ENCODE data around the gene TIAL1. TPM values are rescaled to one million over a fixed set of nuclear protein-coding genes. Genes with fewer than 3 reads are reported as not detected.
A peak's percentile ranks its signal among the peaks of the same experiment; 100 is the strongest.

TIAL1 gene
- total and polyA plus RNA-seq, 4 donors, result 44.0 to 149 (median 65.4) TPM

- H3K27me3 ChIP-seq (ENCODE audit: control insufficient read depth in 3 of 3, insufficient read depth in 3 of 3, low read length in 2 of 3), result peaks cover 0 to 3% (median 2%) of the 10 kb centered on the region in 3 donors
- no peaks in the 10 kb centered on the region for H3K9me3 ChIP-seq (ENCODE audit: control insufficient read depth in 4 of 4, insufficient read depth in 3 of 4, low read length in 3 of 4)
- DNase-seq, result no peak
- ATAC-seq (ENCODE audit: insufficient read depth, low FRiP score), result no peak
- TF ChIP-seq, protein P1, sequence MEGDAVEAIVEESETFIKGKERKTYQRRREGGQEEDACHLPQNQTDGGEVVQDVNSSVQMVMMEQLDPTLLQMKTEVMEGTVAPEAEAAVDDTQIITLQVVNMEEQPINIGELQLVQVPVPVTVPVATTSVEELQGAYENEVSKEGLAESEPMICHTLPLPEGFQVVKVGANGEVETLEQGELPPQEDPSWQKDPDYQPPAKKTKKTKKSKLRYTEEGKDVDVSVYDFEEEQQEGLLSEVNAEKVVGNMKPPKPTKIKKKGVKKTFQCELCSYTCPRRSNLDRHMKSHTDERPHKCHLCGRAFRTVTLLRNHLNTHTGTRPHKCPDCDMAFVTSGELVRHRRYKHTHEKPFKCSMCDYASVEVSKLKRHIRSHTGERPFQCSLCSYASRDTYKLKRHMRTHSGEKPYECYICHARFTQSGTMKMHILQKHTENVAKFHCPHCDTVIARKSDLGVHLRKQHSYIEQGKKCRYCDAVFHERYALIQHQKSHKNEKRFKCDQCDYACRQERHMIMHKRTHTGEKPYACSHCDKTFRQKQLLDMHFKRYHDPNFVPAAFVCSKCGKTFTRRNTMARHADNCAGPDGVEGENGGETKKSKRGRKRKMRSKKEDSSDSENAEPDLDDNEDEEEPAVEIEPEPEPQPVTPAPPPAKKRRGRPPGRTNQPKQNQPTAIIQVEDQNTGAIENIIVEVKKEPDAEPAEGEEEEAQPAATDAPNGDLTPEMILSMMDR (IDR thresholded peaks at IDR 0.05; ENCODE audit: control extremely low read depth, extremely low read depth), result no peak
- no peak overlapping the region for H3K4me3 ChIP-seq
- H3K36me3 ChIP-seq (ENCODE audit: control insufficient read depth in 4 of 4, insufficient read depth in 4 of 4, low read length in 4 of 4), result no peaks in the 10 kb centered on the region
- H3K4me1 ChIP-seq (ENCODE audit: control insufficient read depth in 5 of 5, insufficient read depth in 5 of 5, low read length in 5 of 5), result no peaks in the 10 kb centered on the region
- no peak overlapping the region for H3K27ac ChIP-seq (ENCODE audit: low read depth in 1 of 2, low read length in 1 of 2)
- H3K9ac ChIP-seq (ENCODE audit: insufficient read depth in 1 of 2, low read length in 2 of 2), result no peak overlapping the region
- WGBS, 2 donors, result 93 to 95% methylated on average over 4 of the region's 4 CpGs
These were observed 12.8 kb upstream of the TIAL1 start for GRCh38 chr10:119609516-119609915.

DNA sequence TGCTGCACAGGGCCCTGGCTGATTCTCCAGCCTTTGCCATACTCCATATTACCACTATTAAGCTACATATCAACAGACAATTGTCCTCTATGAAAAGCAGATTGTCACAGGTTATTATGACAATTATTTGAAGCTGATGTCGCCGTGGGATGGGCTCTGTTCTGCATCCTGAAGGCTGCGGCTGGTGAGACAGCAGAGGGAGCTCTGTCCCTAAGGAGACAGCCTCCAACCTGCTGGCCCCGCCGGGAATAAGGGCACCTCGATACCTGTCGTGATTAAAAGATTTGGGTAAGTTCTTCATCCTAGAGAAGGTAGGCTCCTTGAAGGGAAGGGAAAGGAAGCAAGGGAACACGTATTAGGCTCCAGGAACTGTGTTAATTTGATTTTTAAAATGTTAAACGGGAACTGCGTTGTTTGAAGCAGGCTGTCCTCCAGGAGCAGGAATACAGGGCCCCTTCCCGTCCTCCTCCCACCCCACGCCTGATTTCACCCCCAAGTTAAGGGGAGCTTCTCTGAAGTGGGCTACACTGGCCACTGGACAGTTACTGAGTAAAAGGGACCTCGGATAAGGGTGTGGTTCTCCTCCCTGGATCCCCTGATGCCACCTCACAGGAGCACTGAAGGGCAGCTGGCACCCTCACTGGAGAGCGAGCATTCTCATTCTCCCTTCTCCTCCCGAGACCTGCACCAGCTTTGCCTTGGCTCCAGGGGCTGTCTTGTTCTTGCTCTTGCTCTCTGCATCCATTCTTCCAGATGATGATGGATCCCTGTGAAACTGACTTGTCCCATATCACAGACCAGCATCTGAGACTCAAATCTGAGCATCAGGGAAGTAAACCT, 11.8 kb upstream of the TIAL1 start:
- TF ChIP-seq, protein P1 (IDR thresholded peaks at IDR 0.05; ENCODE audit: control extremely low read depth, extremely low read depth), result peak; percentile 38
- Histone ChIP-seq H3K27me3 (ENCODE audit: control insufficient read depth in 3 of 3, insufficient read depth in 3 of 3, low read length in 2 of 3) (peaks cover 0 to 3% (median 2%) of the 10 kb centered on the region in 3 donors), H3K4me3 (no peak overlapping the region), H3K36me3 (ENCODE audit: control insufficient read depth in 4 of 4, insufficient read depth in 4 of 4, low read length in 4 of 4) (no peaks in the 10 kb centered on the region), H3K9me3 (ENCODE audit: control insufficient read depth in 4 of 4, insufficient read depth in 3 of 4, low read length in 3 of 4) (no peaks in the 10 kb centered on the region), H3K27ac (ENCODE audit: low read depth in 1 of 2, low read length in 1 of 2) (no peak overlapping the region), H3K9ac (ENCODE audit: insufficient read depth in 1 of 2, low read length in 2 of 2) (no peak overlapping the region), H3K4me1 (ENCODE audit: control insufficient read depth in 5 of 5, insufficient read depth in 5 of 5, low read length in 5 of 5) (no peaks in the 10 kb centered on the region)
- 27 to 29% methylated on average over 15 of the region's 15 CpGs for WGBS, 2 donors
- DNase-seq (no peak), ATAC-seq (ENCODE audit: insufficient read depth, low FRiP score) (peak; percentile 69)

- H3K9ac ChIP-seq (ENCODE audit: insufficient read depth in 1 of 2, low read length in 2 of 2), result no peak overlapping the region
- H3K9me3 ChIP-seq (ENCODE audit: control insufficient read depth in 4 of 4, insufficient read depth in 3 of 4, low read length in 3 of 4), result no peaks in the 10 kb centered on the region
- H3K36me3 ChIP-seq (ENCODE audit: control insufficient read depth in 4 of 4, insufficient read depth in 4 of 4, low read length in 4 of 4), result no peaks in the 10 kb centered on the region
- H3K27ac ChIP-seq (ENCODE audit: low read depth in 1 of 2, low read length in 1 of 2), result no peak overlapping the region
- TF ChIP-seq, protein P1 (IDR thresholded peaks at IDR 0.05; ENCODE audit: control extremely low read depth, extremely low read depth), result no peak
- ATAC-seq (ENCODE audit: insufficient read depth, low FRiP score), result no peak
- H3K27me3 ChIP-seq (ENCODE audit: control insufficient read depth in 3 of 3, insufficient read depth in 3 of 3, low read length in 2 of 3), result peaks cover 0 to 3% (median 2%) of the 10 kb centered on the region in 3 donors
- H3K4me3 ChIP-seq, result no peak overlapping the region
- no peak for DNase-seq
- no peaks in the 10 kb centered on the region for H3K4me1 ChIP-seq (ENCODE audit: control insufficient read depth in 5 of 5, insufficient read depth in 5 of 5, low read length in 5 of 5)
These were observed 7.7 kb upstream of the TIAL1 start for GRCh38 chr10:119604468-119604867.
